ENCODE results near the gene CDKN2B-AS1. TPM values are rescaled to one million over a fixed set of nuclear protein-coding genes. Genes with fewer than 3 reads are reported as not detected.

CDKN2B-AS1 gene
- total RNA-seq, 1 donor from 2014 or later: 0.36 TPM

DNA sequence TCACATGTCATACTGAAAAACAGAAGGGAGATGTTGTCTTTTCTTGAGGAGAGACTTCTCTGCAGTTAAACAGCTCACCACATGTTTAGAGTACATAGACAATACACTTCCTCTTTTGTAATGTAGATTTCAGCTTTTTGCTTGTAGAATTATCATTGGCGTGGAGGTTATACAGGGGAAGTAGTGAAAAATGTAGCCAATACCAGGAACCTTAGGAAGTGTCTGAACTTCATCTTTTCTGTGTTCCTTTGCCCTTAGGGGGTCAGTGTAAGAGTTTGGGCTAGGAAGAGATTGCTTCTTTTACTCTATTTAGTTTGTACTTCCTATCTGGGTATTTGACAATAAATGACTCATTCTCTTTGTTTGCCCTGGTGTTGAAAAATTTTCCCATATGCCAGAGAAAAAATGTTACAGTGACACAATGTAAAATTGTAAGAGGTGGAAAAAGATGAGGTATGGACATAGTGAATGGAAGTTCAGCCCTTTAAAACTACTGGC lies 35.6 kb downstream of the CDKN2B-AS1 start:
- no peaks in the 10 kb centered on the region for H3K9me3 Mint-ChIP-seq (ENCODE audit: unreplicated experiment)
- no peaks in the 10 kb centered on the region for H3K36me3 Mint-ChIP-seq (ENCODE audit: low read depth, unreplicated experiment)
- TF ChIP-seq, protein P1, sequence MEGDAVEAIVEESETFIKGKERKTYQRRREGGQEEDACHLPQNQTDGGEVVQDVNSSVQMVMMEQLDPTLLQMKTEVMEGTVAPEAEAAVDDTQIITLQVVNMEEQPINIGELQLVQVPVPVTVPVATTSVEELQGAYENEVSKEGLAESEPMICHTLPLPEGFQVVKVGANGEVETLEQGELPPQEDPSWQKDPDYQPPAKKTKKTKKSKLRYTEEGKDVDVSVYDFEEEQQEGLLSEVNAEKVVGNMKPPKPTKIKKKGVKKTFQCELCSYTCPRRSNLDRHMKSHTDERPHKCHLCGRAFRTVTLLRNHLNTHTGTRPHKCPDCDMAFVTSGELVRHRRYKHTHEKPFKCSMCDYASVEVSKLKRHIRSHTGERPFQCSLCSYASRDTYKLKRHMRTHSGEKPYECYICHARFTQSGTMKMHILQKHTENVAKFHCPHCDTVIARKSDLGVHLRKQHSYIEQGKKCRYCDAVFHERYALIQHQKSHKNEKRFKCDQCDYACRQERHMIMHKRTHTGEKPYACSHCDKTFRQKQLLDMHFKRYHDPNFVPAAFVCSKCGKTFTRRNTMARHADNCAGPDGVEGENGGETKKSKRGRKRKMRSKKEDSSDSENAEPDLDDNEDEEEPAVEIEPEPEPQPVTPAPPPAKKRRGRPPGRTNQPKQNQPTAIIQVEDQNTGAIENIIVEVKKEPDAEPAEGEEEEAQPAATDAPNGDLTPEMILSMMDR (IDR thresholded peaks at IDR 0.05; ENCODE audit: unreplicated experiment): no peak
- no peaks in the 10 kb centered on the region for H3K27me3 Mint-ChIP-seq (ENCODE audit: unreplicated experiment)
- peaks cover 10% of the 10 kb centered on the region for H3K4me1 Mint-ChIP-seq (ENCODE audit: unreplicated experiment)
- DNase-seq (ENCODE audit: low spot score): no peak
- no peak overlapping the region for H3K4me3 Mint-ChIP-seq (ENCODE audit: unreplicated experiment)
- H3K27ac Mint-ChIP-seq (ENCODE audit: unreplicated experiment): no peak overlapping the region

- Mint-ChIP-seq H3K27ac (ENCODE audit: unreplicated experiment) (no peak overlapping the region), H3K27me3 (ENCODE audit: unreplicated experiment) (no peaks in the 10 kb centered on the region), H3K4me3 (ENCODE audit: unreplicated experiment) (no peak overlapping the region), H3K9me3 (ENCODE audit: unreplicated experiment) (no peaks in the 10 kb centered on the region), H3K4me1 (ENCODE audit: unreplicated experiment) (peaks cover 6% of the 10 kb centered on the region), H3K36me3 (ENCODE audit: low read depth, unreplicated experiment) (no peaks in the 10 kb centered on the region)
- TF ChIP-seq, protein P1 (IDR thresholded peaks at IDR 0.05; ENCODE audit: unreplicated experiment): no peak
- DNase-seq (ENCODE audit: low spot score): no peak
These were observed 37.2 kb downstream of the CDKN2B-AS1 start for GRCh38 chr9:22031655-22032411.

GRCh38 chr9:22033012-22033630 lies 38.5 kb downstream of the CDKN2B-AS1 start:
- no peak overlapping the region for H3K4me3 Mint-ChIP-seq (ENCODE audit: unreplicated experiment)

DNA sequence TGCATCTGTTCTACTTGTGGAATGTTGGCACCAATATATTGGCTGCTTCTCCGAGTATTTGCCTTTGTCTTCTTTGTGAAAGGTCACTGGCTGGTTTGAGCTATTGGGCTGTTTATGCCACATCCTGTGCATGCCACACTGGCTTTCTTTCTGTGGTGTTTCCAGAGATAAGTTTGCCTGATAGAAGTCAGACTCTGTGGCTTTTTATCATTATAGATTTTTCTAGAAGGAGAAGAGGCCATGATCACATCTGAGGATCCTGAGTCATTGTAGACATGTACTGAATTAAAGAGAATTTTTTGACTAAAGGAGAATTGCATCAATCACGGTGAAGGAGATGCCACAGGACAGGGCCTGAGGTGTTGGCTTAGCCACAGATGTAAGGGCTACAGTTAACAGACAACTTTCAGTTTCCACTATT lies 41.0 kb downstream of the CDKN2B-AS1 start:
- H3K27me3 Mint-ChIP-seq (ENCODE audit: unreplicated experiment): no peaks in the 10 kb centered on the region
- no peak overlapping the region for H3K4me3 Mint-ChIP-seq (ENCODE audit: unreplicated experiment)
- no peaks in the 10 kb centered on the region for H3K4me1 Mint-ChIP-seq (ENCODE audit: unreplicated experiment)
- H3K9me3 Mint-ChIP-seq (ENCODE audit: unreplicated experiment): no peaks in the 10 kb centered on the region
- DNase-seq (ENCODE audit: low spot score): no peak
- TF ChIP-seq, protein P1 (IDR thresholded peaks at IDR 0.05; ENCODE audit: unreplicated experiment): no peak
- H3K36me3 Mint-ChIP-seq (ENCODE audit: low read depth, unreplicated experiment): no peaks in the 10 kb centered on the region
- H3K27ac Mint-ChIP-seq (ENCODE audit: unreplicated experiment): no peak overlapping the region

More at GRCh38 chr9:22033012-22033630, 38.5 kb downstream of the CDKN2B-AS1 start:
- H3K27ac Mint-ChIP-seq (ENCODE audit: unreplicated experiment): no peak overlapping the region
- H3K27me3 Mint-ChIP-seq (ENCODE audit: unreplicated experiment): no peaks in the 10 kb centered on the region
- DNase-seq (ENCODE audit: low spot score): no peak
- TF ChIP-seq, protein P1 (IDR thresholded peaks at IDR 0.05; ENCODE audit: unreplicated experiment): no peak
- no peaks in the 10 kb centered on the region for H3K36me3 Mint-ChIP-seq (ENCODE audit: low read depth, unreplicated experiment)
- H3K9me3 Mint-ChIP-seq (ENCODE audit: unreplicated experiment): no peaks in the 10 kb centered on the region
- H3K4me1 Mint-ChIP-seq (ENCODE audit: unreplicated experiment): peaks cover 5% of the 10 kb centered on the region

Data from endothelial cell (in vitro differentiated cells).